Astrocyte (in vitro differentiated cells and primary cell): ENCODE measurements around the gene HPSE2.

Experiments
- CTCF ChIP-seq: IDR thresholded peaks from 2 replicates; pipeline ENCODE4 v1.5.1; 2011; ENCODE audit warnings: low read depth, mild to moderate bottlenecking, inconsistent platforms, low read length, moderate library complexity; ENCODE audit not compliant: insufficient read depth
- EZH2 ChIP-seq: IDR thresholded peaks from 2 replicates; pipeline ENCODE4 v1.6.1; 2012; ENCODE audit warnings: mild to moderate bottlenecking, low read length, inconsistent platforms; ENCODE audit not compliant: insufficient read depth

- no peak for TF ChIP-seq CTCF
- TF ChIP-seq EZH2 = no peak
These were observed 785.0 kb downstream of the HPSE2 start for GRCh38 chr10:98450618-98451017.
